Sigmoid colon (tissue), 3 donors: ENCODE measurements around the gene CPNE4.

Experiments used
- POLR2A ChIP-seq, 2 donors: fragments of 450-650 bp; IDR thresholded peaks; one replicate each; pipeline ENCODE4 v1.6.1; 2016; ENCODE audit warnings: antibody characterized with exemption in 2 of 2, mild to moderate bottlenecking in 2 of 2, moderate library complexity in 2 of 2
- TF ChIP-seq, protein P1 (sequence below), 4 experiments: fragments of 450-650 bp in 3 of 4; fragments of 200-600 bp in 1 of 4; IDR thresholded peaks; one replicate each; pipeline ENCODE4 v1.5.1; 2016 to 2019; ENCODE audit warnings: antibody characterized with exemption in 4 of 4, mild to moderate bottlenecking in 3 of 4, moderate library complexity in 2 of 4

DNA sequence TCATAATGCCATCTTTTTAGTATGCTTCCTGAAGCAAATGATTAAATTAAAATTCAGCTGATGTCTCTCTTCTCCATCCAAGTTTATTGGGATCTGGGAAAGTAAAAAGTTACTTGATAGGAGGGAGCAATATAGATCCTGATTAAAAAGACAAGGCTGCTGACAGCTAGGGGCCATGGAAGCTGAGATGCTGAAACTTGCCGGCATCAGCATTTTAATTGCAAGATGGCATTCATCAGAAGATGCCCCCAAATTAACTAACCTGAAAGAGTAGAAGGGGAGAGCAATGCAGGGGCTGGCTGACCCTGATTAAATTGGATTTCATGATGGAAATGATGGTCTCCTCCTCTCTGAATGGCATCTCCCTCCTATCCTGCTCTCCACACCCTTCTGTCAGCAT lies 31.1 kb downstream of the CPNE4 start:
- TF ChIP-seq, protein P1, sequence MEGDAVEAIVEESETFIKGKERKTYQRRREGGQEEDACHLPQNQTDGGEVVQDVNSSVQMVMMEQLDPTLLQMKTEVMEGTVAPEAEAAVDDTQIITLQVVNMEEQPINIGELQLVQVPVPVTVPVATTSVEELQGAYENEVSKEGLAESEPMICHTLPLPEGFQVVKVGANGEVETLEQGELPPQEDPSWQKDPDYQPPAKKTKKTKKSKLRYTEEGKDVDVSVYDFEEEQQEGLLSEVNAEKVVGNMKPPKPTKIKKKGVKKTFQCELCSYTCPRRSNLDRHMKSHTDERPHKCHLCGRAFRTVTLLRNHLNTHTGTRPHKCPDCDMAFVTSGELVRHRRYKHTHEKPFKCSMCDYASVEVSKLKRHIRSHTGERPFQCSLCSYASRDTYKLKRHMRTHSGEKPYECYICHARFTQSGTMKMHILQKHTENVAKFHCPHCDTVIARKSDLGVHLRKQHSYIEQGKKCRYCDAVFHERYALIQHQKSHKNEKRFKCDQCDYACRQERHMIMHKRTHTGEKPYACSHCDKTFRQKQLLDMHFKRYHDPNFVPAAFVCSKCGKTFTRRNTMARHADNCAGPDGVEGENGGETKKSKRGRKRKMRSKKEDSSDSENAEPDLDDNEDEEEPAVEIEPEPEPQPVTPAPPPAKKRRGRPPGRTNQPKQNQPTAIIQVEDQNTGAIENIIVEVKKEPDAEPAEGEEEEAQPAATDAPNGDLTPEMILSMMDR (IDR thresholded peaks at IDR 0.05), result no peak
- TF ChIP-seq POLR2A (IDR thresholded peaks at IDR 0.05), result no peak
